K562 (cell line): Measurements from ENCODE around the gene NECAB3. TPM values are rescaled to one million over a fixed set of nuclear protein-coding genes. Genes with fewer than 3 reads are reported as not detected.

Experiments used
- CTCF ChIP-seq, 3 experiments: IDR thresholded peaks in 2 of 3; conservative IDR thresholded peaks in 1 of 3; 2 replicates each; pipeline ENCODE4 v1.5.1; 2011 to 2012; ENCODE audit warnings: low read length in 3 of 3, mild to moderate bottlenecking in 3 of 3, control low read depth in 2 of 3, improper control_type of control experiment in 1 of 3, inconsistent platforms in 1 of 3, low read depth in 1 of 3, mixed read lengths in 1 of 3, moderate library complexity in 1 of 3; ENCODE audit not compliant: insufficient read depth in 2 of 3
- MCM3 ChIP-seq: fragments of 450-650 bp; IDR thresholded peaks from 2 replicates; pipeline ENCODE4 v1.6.1; 2016
- RAD21 ChIP-seq, 2 experiments: fragments of 250-450 bp in 1 of 2; fragments of 450-650 bp in 1 of 2; sonication (Bioruptor Pico) in 1 of 2; formaldehyde crosslinking in 1 of 2; IDR thresholded peaks in 1 of 2; conservative IDR thresholded peaks in 1 of 2; 2 replicates each; pipeline versions ENCODE4 v1.4.0 to v1.8.0; 2020 to 2022; ENCODE audit warnings: mild to moderate bottlenecking in 2 of 2, moderate library complexity in 1 of 2
- TEAD4 ChIP-seq, 2 experiments: sonication (generic) in 1 of 2; formaldehyde crosslinking in 1 of 2; IDR thresholded peaks; 2 replicates each; pipeline versions ENCODE4 v1.6.1 to v1.8.0; 2012 to 2022; ENCODE audit warnings: borderline replicate concordance in 1 of 2, inconsistent platforms in 1 of 2, low read length in 1 of 2, mild to moderate bottlenecking in 1 of 2, missing genetic modification reagents in 1 of 2
- U2AF1 ChIP-seq: fragments of 200-400 bp; formaldehyde crosslinking; optimal IDR thresholded peaks from 2 replicates; pipeline ENCODE3; 2017; ENCODE audit warnings: mild to moderate bottlenecking, low read depth, low read length, moderate library complexity
- ZBTB33 ChIP-seq: sonication (generic); formaldehyde crosslinking; IDR thresholded peaks from 2 replicates; pipeline ENCODE4 v1.8.1; 2023; ENCODE audit warnings: mild to moderate bottlenecking, missing genetic modification reagents
- ZNF121 ChIP-seq: sonication (generic); formaldehyde crosslinking; conservative IDR thresholded peaks from 2 replicates; pipeline ENCODE4 v1.8.0; 2022; ENCODE audit warnings: missing genetic modification reagents
- polyA plus RNA-seq, 8 experiments: library from polyadenylated mRNA; depleted of rRNA in 4 of 8; stranded (reverse) in 5 of 8; unstranded in 3 of 8; fragments of >200 nt; fragmentation: Nextera tagmentation in 2 of 8; fragmentation: Illumina TruSeq in 1 of 8; extraction: Ambion mirVana in 2 of 8; extraction: Trizol in 1 of 8; gene quantifications; 2 replicates each; pipeline versions ENCODE4 v1.2.1 to v1.2.3, GENCODE V29; 2011 to 2014; ENCODE audit warnings: inconsistent platforms in 1 of 8, missing spikeins in 1 of 8
- total RNA-seq, 7 experiments: library from RNA; depleted of rRNA in 6 of 7; stranded (reverse); fragments of >200 nt in 6 of 7; fragmentation: Illumina TruSeq in 2 of 7; extraction: Trizol in 2 of 7; gene quantifications; 2 replicates each; pipeline versions ENCODE4 v1.2.1 to v1.2.3, GENCODE V29; 2011 to 2021; ENCODE audit warnings: low replicate concordance in 1 of 7
- TF ChIP-seq, protein P1 (sequence below), 2 experiments: fragments of 450-650 bp; formaldehyde crosslinking in 1 of 2; IDR thresholded peaks; 2 replicates each; pipeline versions ENCODE4 v1.4.0 to v1.6.1; 2014 to 2020; ENCODE audit warnings: mild to moderate bottlenecking in 2 of 2, borderline replicate concordance in 1 of 2, low read depth in 1 of 2
- TF ChIP-seq, protein P2 (sequence below): fragments of 250-450 bp; sonication (Bioruptor Pico); IDR thresholded peaks from 2 replicates; pipeline ENCODE4 v1.8.0; 2021; ENCODE audit warnings: mild to moderate bottlenecking, moderate library complexity

NECAB3 gene
- total and polyA plus RNA-seq, 9 of the 15 experiments (the other 6 are each of a cell fraction or from before 2014, with no cell fraction given) = 0.94 to 63.3 (median 31.5) TPM

GRCh38 chr20:33667676-33668465, 6.4 kb downstream of the NECAB3 start (continued):
- TF ChIP-seq ZBTB33 = peak; percentile 100
- TF ChIP-seq, protein P1, sequence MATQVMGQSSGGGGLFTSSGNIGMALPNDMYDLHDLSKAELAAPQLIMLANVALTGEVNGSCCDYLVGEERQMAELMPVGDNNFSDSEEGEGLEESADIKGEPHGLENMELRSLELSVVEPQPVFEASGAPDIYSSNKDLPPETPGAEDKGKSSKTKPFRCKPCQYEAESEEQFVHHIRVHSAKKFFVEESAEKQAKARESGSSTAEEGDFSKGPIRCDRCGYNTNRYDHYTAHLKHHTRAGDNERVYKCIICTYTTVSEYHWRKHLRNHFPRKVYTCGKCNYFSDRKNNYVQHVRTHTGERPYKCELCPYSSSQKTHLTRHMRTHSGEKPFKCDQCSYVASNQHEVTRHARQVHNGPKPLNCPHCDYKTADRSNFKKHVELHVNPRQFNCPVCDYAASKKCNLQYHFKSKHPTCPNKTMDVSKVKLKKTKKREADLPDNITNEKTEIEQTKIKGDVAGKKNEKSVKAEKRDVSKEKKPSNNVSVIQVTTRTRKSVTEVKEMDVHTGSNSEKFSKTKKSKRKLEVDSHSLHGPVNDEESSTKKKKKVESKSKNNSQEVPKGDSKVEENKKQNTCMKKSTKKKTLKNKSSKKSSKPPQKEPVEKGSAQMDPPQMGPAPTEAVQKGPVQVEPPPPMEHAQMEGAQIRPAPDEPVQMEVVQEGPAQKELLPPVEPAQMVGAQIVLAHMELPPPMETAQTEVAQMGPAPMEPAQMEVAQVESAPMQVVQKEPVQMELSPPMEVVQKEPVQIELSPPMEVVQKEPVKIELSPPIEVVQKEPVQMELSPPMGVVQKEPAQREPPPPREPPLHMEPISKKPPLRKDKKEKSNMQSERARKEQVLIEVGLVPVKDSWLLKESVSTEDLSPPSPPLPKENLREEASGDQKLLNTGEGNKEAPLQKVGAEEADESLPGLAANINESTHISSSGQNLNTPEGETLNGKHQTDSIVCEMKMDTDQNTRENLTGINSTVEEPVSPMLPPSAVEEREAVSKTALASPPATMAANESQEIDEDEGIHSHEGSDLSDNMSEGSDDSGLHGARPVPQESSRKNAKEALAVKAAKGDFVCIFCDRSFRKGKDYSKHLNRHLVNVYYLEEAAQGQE (IDR thresholded peaks at IDR 0.05; ENCODE audit: borderline replicate concordance) = peak; percentile 26; the same call in 1 of the 2 replicates
- TF ChIP-seq, protein P1 (CRISPR knock-in tag; IDR thresholded peaks at IDR 0.05; ENCODE audit: low read depth) = no peak
- no peak for TF ChIP-seq ZNF121 (CRISPR knock-in tag)
- peak; percentile 57 to 78 (median 77) for TF ChIP-seq CTCF (IDR thresholded peaks at IDR 0.05 in 2 of 3, conservative IDR thresholded peaks at IDR 0.05 in 1 of 3; ENCODE audit: insufficient read depth in 2 of 3, low read depth in 1 of 3, low read length in 3 of 3)
- TF ChIP-seq, protein P2, sequence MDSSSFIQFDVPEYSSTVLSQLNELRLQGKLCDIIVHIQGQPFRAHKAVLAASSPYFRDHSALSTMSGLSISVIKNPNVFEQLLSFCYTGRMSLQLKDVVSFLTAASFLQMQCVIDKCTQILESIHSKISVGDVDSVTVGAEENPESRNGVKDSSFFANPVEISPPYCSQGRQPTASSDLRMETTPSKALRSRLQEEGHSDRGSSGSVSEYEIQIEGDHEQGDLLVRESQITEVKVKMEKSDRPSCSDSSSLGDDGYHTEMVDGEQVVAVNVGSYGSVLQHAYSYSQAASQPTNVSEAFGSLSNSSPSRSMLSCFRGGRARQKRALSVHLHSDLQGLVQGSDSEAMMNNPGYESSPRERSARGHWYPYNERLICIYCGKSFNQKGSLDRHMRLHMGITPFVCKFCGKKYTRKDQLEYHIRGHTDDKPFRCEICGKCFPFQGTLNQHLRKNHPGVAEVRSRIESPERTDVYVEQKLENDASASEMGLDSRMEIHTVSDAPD = peak; percentile 97
- TF ChIP-seq RAD21 (CRISPR knock-in tag; conservative IDR thresholded peaks at IDR 0.05 in 1 of 2, IDR thresholded peaks at IDR 0.05 in 1 of 2) = peak in 1 of 2 experiments; percentile 51; a peak in 2 of 4 replicates
- TF ChIP-seq MCM3 = no peak
- no peak for TF ChIP-seq TEAD4 (IDR thresholded peaks at IDR 0.05; ENCODE audit: low read length)
- 0 out of 2 replicates have a peak, but pooled peaks have one; percentile 33 for TF ChIP-seq TEAD4 (CRISPR knock-in tag; IDR thresholded peaks at IDR 0.05; ENCODE audit: borderline replicate concordance)
- TF ChIP-seq U2AF1 = peak; percentile 55
